ENCODE results near the gene FLNB.
A peak's percentile ranks its signal among the peaks of the same experiment; 100 is the strongest.
"Not testable (repeated sequence)": the region's sequence is repeated elsewhere in the genome, so short reads cannot be mapped to it uniquely, and the experiment has no call there.

FLNB gene

DNA sequence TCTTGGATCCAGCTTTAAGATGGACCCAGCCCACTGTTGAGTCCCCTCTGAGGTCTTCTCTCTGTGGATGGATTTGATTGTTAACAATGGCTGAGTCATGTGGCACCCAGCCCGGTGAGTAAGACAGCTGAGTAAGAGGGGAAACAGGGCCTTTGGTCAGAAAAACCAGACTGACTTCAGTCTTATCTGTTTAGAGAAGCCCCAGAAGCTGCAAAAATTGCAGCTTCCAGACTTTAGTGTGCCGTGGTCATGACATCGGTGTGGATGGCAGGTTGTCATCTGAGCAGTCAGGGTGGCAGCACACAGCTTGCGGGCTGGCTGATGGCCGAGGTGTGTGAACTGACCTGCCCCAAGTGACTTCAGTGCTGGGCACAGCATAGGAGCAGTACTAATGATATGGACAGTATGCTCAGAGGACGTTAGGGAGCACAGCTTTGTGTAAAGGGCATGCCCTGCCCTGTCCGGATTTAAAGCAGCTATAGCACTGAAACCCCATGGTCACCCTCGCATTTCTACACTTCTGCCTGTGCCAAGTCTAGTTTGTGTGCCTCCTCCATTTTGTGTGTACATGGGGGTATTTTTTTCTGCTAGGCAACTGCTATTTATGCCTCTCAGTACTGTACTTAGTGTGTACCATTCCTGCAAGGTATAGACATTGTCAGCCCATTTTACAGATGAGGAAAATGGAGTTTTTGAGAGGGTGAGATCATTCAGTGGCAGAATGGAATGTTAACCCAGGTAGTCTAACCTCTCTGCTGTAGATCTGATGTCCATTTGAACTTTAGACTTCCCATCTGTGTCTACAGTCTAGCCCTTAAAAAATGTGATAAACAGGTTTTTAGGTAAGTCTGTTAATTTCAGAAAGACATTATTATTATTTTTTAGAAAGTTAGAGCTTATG, 44.4 kb downstream of the FLNB start:
- DNase-seq (ENCODE audit: low spot score) = no peak

DNA sequence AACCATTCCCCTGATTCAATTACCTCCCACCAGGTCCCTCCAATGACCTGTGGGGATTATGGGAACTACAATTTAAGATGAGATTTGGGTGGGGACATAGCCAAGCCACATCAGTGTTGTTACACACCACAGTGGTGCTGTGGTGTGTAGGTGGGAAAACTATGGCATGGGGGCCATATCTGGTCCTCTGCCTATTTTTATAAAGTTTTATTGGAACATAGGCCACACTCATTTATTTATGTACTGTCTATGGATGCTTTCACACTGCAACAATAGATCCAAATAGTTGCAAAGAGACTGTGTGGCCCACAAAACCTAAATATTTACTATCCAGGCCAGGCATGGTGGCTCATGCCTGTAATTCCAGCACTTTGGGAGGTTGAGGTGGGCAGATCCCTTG, 46.4 kb downstream of the FLNB start:
- DNase-seq (ENCODE audit: low spot score) = no peak

DNA sequence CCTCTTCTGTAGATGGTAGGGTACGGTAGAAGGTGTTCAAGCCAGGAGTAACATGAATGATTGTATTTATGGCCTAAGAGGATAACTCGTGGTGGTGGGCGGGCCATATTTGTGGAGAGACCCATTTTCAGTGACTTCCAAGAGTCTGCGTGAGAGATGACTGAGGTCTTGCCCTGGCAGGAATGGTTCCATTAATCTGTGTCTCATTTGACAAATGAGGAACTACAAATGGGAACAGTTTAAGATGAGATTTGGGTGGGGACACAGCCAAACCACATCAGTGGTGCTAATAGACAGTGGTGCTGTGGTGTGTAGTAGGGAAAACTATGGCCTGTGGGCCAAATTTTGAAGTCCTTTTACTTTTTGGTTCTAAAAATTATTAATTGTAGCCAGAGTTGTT, 47.1 kb downstream of the FLNB start:
- no peak for DNase-seq (ENCODE audit: low spot score)

DNA sequence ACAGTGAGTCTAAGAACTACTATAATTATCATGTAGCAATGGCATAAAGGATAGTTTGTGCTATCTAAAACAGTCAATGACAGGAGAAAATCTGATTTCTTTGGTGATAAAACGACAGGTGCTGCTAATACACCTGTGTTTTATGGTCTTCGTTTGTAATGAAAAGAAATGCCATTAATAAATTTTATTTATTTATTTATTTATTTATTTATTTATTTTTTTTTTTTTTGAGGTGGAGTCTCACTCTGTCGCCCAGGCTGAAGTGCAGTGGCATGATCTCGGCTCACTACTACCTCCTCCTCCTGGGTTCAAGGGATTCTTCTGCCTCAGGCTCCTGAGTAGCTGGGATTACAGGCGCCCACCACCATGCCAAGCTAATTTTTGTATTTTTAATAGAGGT, 47.7 kb downstream of the FLNB start:
- DNase-seq (ENCODE audit: low spot score) = not testable (repeated sequence)

DNA sequence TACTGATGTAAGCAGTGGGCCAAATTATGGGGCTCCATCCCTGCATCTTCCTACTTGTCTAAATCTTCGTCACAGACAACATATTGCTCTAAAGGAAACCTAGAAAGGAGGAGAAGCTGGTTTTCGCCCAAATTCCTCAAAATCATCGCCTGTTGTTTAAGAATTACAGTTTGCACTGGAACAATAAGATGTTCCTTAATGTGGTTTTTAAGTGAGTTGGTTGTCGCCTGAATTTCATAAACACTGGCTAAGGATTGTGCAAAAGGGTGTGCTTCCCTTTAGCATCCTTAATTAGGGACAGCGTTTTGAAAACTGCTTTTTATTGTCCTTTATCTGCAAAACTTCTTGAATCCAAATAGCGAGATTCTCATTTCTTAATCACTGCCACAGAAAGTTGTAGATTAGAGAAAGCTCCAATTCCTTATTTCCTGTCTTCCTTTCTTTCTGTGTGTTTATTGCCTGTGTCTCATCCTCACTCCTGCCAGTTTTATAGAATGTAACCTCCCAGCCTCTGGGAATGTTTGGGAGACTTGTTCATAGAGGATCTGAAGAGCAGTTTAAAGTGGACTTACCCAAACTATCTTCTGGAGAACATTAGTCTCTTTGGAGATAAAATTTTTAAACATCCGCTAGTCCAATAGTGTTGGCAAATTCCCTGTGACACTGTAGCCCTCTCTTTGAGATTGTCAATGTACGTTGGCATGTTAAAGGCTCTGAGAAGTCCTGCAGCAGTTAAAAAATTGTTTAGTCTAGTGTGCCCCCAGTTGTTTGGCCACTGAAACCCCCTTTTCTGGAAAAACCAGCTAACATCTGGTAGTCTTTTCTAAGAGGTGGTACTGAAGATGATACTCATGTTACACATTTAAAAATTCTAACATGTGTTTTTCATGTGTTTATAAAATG, 50.4 kb downstream of the FLNB start:
- no peak for DNase-seq (ENCODE audit: low spot score)

DNA sequence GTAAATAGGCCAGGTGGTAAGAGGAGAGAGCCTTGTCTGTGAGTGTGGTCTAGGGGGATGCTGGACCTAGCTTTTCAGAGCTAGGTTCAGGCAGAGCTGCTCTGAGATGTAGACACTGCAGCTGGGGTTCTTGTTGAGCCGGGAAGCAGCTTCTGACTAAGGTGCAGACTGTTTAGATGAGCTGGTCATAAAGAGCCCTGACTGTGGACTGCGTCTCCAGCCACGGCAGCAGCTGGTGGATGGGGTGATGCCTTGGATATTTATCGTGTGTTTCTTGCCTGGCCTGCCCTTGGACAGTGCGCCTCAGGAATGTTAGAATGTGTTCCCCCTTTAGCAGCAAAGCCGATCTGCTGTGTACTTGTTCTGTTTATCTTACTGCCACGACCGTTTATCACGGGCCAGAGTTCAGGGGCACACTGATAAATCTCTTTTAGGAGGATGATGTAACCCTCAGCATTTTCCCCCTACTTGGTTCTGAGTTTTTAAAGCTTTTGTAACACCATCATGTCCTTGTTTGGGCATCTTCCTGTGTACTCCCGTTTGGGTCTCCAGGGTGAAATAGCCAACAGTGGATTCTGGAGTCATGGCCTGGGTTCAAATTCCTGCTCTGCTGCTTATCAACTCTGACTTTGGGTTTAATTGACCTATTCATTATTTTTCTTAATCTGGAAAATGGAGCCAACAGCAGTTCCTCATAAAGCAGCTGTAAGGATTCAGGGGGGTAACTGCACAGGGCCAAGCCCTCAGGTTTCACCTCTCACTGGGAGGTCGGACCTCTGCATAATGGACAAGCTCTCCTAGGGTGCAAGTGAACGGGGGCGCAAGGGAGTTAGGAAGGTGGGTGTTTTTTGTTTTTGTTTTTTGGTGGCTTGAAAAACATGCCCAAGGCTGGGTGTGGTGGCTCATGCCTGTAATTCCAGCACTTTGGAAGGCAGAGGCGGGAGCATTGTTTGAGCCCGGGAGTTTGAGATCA, 51.4 kb downstream of the FLNB start:
- DNase-seq (ENCODE audit: low spot score) = no peak

DNA sequence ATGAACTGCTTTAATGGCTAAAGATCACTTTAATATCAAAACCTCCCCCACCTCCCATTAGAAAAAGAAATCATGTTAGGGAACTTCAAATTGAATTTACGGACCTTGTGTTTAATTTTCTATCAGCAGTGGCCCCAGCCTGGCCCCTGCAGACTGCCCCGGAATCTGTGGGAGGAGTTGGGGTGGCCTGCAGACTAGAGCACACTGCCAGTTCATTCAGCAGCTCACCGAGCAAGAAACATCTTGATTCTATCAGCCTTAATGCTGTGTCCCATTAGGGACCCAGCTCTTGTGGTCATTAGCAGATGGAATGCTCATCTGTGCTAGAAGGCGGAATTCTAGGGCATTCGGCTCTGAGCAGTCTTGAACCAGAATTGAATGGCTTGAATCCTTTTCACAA, 54.2 kb downstream of the FLNB start:
- DNase-seq (ENCODE audit: low spot score) = no peak

DNA sequence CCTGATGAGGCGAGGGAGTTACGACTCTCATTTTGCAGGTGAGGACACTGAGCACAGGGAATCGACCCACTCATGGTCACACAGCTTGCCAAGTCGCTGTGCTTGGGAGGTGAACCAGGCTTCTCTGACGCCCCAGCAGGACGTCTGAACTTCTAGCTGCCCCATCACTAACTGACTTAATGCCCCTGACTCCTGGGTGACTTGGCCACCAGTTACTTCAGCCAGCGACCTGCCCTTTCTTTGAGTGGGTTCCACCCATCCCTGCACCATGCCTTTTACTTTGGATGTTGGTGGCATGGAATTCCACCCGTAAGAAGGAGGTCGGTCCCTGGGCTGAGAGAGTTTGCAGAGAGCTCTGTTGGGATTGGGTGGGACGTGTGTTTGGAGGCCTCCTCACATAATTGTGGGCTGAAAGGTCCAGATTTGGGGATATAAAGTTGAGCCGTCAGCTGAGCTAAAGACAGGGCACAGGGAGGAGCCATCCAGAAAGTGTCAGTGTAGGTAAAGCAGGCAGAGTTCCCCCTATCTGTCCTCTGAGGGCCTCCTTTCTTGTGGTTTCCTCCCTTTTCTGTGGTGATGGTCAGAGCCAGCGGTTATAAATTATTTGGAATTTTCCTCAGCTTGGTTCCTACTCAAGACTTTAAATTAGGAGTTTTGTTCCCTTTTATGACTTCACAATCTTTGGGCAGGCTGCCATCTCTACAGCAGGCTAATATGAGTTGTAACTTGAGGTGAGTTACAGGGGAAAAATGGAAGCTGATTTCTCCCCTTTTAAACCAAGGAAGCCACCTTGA, 55.0 kb downstream of the FLNB start:
- no peak for DNase-seq (ENCODE audit: low spot score)

DNA sequence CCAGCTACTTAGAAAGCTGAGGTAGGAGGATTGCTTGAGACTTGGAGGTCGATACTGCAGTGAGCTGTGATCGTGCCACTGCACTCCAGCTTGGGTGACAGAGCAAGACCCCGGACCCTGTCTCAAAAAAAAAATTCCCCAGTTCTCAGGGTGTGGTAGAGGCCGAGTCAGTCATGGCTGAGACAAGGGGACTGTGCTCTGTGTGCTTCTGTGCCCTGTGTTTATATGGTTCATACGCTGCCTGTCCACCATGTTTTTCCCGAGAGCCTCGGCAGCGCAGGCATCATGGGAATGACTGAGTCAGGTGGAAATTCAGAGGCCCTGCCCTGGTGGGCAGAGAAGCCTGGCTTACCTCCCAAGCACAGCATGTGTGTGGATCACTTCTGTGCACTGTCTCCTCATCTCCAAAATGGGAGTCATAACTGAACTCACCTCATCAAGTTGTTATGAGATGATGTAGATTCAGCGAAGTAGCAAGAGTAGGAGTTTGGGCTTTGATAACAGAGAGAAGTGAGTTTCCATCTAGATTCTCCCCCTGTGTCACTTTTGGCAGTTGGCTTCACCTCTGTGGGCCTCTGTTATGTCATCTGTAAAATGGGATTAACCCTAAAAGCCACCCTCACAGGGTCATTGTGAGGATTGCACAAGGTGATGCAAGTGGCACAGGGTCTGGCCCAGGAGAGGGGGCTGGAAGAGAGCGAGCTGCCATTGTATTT, 56.9 kb downstream of the FLNB start:
- no peak for DNase-seq (ENCODE audit: low spot score)

DNA sequence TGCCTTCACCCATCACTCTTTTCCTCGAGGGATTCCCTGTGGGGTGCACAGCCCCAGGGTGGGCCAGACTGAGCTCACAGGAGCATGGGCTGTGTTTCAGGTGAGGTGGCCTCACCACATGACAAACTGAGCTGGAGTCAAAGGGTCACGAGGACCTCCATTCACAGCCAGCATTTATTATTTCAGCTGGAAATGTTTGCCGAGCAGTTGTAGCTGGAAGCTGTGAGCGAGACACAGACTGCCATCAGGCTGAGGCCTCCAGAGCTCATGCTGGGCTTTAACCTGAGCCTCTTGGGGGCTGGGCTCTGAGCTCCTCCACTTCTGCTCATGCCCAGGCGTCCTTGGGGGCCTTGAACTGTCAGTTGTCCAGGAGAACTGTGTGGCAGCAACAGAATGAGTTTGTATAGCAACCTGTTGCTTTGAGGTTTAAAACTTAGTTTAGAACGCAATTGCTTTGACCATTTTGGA, 57.5 kb downstream of the FLNB start:
- no peak for DNase-seq (ENCODE audit: low spot score)

DNA sequence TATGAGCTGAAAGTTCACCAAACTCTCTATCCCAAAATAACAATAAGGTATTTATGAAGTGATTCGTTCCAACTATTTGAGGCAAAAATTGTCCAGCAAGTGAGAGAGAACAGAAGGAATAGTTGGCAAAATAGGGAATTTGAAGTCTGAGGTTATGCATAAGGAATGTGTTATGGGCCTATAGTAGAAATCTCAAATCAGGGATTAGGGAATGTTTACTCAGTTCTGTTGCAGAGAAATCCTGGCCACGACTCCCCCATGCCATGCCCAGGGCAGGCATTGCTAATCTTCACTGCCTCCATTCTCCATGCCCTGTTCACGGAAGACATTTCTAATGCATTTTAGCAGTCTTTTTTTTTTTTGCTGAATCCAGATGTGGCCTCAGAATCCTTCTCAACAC, 58.6 kb downstream of the FLNB start:
- DNase-seq (ENCODE audit: low spot score) = no peak

DNA sequence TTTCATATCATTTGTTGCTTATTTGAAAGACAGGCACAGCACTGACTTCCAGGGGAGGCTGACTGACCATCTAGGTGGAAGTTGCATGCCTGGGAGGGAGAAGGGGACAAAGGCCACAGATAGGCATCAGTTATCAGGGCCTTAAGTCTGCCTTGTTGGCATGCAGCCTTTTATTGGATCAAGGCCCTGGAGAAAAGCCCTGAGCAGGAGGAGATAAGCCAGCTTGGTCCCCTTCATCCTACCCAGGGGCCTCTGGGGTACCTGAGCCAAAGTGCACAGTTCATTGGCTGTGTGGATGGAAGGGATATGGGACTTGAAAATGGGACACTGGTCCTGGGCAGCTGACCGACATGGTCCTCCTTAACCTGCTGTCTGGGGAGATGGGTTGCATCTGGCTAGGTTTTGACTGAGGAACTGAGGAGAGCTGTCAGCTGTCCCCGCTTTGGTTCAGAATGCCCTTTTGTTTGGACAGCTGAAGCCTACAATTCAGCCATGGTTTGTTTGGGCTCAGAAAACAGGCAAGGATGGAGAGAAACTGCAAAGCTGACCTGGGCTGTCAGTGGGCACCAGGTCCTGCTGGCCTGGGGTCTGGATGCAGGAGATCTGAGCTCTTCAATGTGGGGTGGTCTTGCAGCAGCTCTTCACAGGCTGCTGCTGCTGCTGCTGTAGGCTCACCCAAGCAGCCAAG, 60.0 kb downstream of the FLNB start:
- DNase-seq (ENCODE audit: low spot score) = no peak

DNA sequence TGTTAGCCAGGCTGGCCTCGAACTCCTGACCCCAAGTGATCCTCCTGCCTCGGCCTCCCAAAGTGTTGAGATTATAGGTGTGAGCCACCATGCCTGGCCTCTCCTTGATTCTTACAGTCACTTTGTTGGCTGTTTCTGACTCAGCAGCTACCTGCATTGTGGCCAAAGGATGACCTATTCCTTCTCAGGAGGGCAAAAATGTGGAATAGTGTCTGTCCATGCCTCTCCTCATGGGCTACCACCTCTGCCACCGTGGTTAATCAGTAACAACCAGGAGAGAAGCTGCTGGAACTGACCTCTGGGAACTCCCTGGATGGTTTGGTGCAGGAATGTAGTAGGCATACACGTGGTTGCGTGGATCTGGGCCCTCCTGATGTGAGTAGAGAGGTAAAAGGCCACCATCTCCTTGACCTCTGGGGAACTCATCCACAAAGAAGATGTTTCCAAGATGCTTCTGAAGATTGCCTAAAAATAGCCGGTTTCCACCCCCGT, 63.3 kb downstream of the FLNB start:
- peak; percentile 16 for DNase-seq (ENCODE audit: low spot score)

DNA sequence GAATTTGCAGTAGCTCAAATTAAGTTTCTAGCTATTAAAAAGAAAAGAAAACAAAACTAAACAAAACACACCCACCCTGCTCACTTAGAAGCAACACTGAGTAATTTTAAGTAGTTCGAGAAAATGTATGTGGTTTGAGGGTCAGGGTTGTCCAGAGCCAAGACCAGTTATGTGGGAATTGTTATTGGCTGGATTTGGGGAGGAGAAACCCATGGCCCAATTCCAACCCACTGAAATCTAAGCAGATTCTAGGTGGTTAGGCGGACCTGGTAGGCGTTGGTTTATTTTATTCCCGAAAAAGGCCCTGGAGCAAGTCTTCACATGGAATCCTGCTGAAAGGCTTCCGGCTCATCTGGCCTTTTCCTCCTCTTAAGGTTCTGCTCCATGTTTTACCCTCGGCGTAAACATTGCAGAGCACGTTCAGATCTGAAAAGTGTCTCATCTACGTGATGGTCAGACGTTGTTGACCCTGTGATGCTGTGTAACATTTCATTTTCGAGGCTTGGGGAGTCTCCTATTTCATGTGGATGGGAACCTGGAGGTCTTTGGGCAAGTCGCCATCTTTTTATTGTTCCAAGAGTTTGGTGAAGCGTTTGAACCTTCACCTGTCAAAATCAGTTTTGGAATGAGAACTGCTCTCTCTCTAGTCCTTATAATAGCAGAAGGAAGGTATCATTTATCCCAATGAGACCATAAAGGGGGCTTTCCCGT, 64.0 kb downstream of the FLNB start:
- DNase-seq (ENCODE audit: low spot score) = no peak

DNA sequence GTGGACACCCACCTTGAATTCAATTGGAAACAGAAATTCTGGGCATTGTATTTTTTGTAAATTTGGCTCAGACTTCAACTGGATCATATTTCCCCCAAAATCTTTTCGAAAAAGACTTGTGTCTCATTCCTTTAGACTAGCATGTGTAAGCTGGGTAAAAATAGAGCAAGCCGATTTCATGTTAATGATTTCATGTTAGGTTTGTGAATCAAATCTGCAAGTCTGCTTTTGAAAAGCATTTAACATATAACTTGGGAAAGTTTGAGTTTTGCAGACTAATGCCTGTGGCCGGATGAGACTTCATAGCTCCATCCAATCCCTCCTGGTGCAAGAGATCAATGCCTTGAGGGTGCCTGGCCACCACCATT, 64.5 kb downstream of the FLNB start:
- no peak for DNase-seq (ENCODE audit: low spot score)

DNA sequence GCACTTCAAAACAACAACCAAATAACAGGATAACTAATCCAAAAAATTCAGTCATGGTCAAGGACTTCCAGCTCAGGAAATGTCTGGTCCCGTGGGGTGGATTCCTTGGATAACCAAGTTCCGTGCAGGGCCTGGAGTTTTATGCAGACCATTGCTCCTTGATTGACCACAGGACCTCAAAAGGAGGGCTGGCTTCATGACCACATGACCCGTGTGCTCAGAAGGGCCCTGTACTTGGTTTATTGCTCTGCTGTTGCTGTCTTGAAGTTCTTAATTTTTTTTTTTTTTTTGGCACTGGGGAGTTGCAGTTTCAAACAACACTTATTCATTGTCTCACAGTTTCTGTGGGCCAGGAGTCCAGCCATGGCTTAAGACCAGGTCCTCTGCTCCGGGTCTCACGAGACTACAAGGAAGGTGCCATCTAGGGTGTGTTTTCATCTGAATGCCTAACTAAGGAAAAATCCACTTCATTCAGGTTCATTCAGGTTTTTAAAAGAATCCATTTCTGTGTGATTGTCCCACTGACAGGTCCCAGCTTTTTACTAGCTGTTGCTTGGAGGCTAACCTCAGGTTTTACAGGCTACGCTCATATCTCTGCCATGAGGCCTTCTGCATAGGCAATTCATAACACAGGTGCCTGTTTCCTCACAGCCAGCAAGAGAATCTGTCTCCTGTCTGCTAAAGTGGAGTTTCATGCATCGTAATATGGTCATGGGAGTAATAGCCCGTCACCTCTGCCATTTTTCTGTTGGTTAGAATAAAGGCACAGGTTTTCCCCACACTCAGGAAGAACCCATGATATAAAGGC, 65.3 kb downstream of the FLNB start:
- DNase-seq (ENCODE audit: low spot score) = no peak

DNA sequence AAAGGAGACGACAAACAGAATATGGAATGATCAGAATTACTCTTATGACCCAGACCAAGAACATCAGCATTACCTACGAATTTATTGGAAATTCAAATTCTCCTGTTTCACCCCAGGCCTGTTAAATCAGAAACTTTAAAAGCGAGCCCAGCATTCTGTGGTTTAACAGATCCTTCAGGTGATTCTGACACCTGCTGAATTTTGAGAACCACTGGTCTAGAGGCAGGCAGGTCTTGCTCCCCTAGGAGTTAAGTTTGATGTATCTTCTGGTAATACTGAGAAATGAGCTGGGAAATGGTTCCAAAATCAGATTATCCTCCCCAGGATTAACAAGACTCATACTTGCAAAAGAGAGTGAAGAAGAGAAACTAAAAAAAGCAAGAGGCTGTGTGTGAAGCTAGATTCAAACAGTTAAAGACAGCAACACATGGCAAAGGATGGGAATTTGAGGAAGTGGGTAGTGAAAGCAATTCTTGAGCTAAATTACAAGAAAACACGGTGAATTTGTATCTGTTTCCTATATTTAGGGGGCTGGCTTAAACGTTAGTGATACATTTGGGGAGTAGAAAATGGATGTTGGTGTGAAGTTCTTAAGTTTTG, 66.0 kb downstream of the FLNB start:
- DNase-seq (ENCODE audit: low spot score) = no peak

DNA sequence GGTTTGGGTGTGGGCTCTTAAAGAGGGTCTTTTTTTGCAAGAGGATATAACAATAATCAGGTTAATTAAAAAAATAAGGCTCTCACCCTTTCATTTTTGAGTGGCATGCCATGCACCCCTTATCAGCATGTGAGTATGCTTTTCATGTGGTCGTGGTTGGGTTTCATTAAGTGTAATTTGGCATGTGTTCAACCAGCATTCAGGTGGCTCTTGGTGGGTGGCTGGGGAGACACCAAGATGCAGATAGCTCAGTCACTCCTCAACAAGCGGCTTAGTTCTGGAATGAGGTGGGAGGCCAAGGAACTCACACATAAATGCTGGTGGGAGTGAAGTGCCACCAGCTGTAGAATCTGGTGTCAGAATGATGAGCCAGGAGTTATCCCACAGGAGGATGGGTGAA, 66.8 kb downstream of the FLNB start:
- DNase-seq (ENCODE audit: low spot score) = no peak

All from HuH-7.5 (cell line).